Natural killer cell treated with Interleukin-12 subunit alpha and Interleukin-12 subunit beta and Interleukin-15 and Interleukin-18, amount 100 ng/mL, for 72 hours (primary cell): ENCODE measurements around the gene PCSK5. TPM values are rescaled to one million over a fixed set of nuclear protein-coding genes. Genes with fewer than 3 reads are reported as not detected.

ENCODE experiments used
- ATAC-seq, 2 donors: fragments of 150-1000 bp; cut with Tn5 transposase in 1 of 2; sonication (Bioruptor Pico), chemical (Tn5 transposase) in 1 of 2; 2 replicates each; pipeline ENCODE4 v1.10.0; 2021
- DNase-seq: peaks from one replicate; pipeline ENCODE4 v3.0.0; 2022; ENCODE audit warnings: low spot score
- H3K27ac Mint-ChIP-seq, 2 donors: 1 replicate in 1 of 2; 2 replicates in 1 of 2; pipeline ENCODE4 v1.8.0; 2022; ENCODE audit warnings: mixed read lengths in 2 of 2, mild to moderate bottlenecking in 1 of 2, moderate library complexity in 1 of 2
- H3K27me3 Mint-ChIP-seq, 2 donors: 1 replicate in 1 of 2; 2 replicates in 1 of 2; pipeline ENCODE4 v1.8.0; 2022; ENCODE audit warnings: mixed read lengths in 2 of 2
- H3K36me3 Mint-ChIP-seq: one replicate; pipeline ENCODE4 v1.8.0; 2022; ENCODE audit warnings: mixed read lengths
- H3K4me1 Mint-ChIP-seq, 2 donors: 1 replicate in 1 of 2; 2 replicates in 1 of 2; pipeline ENCODE4 v1.8.0; 2022; ENCODE audit warnings: low read depth in 2 of 2, mixed read lengths in 2 of 2, mild to moderate bottlenecking in 1 of 2
- H3K4me3 Mint-ChIP-seq: one replicate; pipeline ENCODE4 v1.8.0; 2022; ENCODE audit warnings: mixed read lengths
- H3K9me3 Mint-ChIP-seq: 2 replicates; pipeline ENCODE4 v1.8.0; 2022; ENCODE audit warnings: mixed read lengths
- total RNA-seq, 2 donors: library from RNA; stranded (reverse); gene quantifications; one replicate each; pipeline ENCODE4 v1.2.3, GENCODE V29; 2022

Gene PCSK5
- total RNA-seq, 2 donors from 2014 or later = 1.7 to 9.9 TPM

DNA sequence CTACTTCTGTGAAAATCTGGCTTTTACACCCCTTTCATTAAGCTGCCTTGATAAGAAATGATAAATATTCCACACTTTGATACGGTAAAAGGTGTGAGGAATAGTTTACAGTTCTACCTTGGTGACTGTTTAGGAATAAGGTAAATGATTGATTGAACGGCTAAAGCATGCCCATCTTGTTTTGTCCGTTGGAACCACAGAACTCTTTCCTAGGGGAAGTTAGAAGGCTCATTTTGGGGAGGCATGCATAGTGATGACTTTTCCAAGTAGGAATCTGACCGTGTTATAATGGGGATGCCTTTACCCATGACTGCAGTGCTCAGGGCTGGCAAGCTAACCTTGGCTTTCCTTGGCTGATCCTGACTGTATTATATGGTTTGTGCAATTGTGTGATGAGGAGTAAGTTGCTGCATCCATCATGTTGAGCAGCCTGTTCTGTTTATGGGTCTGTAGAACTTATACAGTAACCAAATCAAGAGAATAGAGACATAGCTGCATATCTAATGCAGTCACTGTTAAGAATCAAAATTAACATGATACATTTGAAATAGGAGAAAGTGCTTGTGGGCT lies 24.5 kb downstream of the PCSK5 start:
- no peaks in the 10 kb centered on the region for H3K9me3 Mint-ChIP-seq
- no peak for DNase-seq
- H3K4me3 Mint-ChIP-seq = no peak overlapping the region
- ATAC-seq = no peak
- peaks cover 10 to 16% of the 10 kb centered on the region in 2 donors for H3K27me3 Mint-ChIP-seq
- no peak overlapping the region for H3K27ac Mint-ChIP-seq
- peaks cover 0 to 4% of the 10 kb centered on the region in 2 donors for H3K4me1 Mint-ChIP-seq
- no peaks in the 10 kb centered on the region for H3K36me3 Mint-ChIP-seq

- ATAC-seq = no peak
Measured at GRCh38 chr9:75918154-75918553, 27.7 kb downstream of the PCSK5 start.

DNA sequence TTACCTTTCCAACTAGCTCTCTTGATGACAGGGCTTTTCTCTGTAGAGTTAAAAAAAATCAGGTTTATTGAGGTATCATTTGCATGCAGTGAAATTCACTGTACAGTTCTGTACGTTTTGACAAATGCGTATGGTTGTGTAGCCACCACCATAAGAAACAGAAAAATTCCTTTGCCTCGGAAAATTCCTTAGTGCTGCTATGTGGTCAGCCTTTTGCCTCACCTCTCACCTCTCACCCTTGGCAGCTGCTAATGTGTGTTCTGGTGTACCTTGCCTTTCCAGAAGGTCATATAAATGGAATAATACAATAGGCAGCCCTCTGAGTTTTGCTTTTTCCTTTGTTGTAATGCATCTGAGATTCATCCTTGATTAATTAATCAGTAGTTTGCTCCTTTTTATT lies 28.4 kb downstream of the PCSK5 start:
- Mint-ChIP-seq H3K4me1 (peaks cover 0 to 4% of the 10 kb centered on the region in 2 donors), H3K27me3 (peaks cover 10 to 14% of the 10 kb centered on the region in 2 donors), H3K36me3 (no peaks in the 10 kb centered on the region), H3K9me3 (no peaks in the 10 kb centered on the region), H3K27ac (no peak overlapping the region), H3K4me3 (no peak overlapping the region)
- DNase-seq (no peak), ATAC-seq (no peak)

More at GRCh38 chr9:75918154-75918553, 27.7 kb downstream of the PCSK5 start:
- Mint-ChIP-seq H3K9me3 (no peaks in the 10 kb centered on the region), H3K27me3 (peaks cover 7 to 11% of the 10 kb centered on the region in 2 donors), H3K36me3 (no peaks in the 10 kb centered on the region), H3K4me3 (no peak overlapping the region), H3K4me1 (peaks cover 0 to 4% of the 10 kb centered on the region in 2 donors), H3K27ac (no peak overlapping the region)
- DNase-seq = no peak

DNA sequence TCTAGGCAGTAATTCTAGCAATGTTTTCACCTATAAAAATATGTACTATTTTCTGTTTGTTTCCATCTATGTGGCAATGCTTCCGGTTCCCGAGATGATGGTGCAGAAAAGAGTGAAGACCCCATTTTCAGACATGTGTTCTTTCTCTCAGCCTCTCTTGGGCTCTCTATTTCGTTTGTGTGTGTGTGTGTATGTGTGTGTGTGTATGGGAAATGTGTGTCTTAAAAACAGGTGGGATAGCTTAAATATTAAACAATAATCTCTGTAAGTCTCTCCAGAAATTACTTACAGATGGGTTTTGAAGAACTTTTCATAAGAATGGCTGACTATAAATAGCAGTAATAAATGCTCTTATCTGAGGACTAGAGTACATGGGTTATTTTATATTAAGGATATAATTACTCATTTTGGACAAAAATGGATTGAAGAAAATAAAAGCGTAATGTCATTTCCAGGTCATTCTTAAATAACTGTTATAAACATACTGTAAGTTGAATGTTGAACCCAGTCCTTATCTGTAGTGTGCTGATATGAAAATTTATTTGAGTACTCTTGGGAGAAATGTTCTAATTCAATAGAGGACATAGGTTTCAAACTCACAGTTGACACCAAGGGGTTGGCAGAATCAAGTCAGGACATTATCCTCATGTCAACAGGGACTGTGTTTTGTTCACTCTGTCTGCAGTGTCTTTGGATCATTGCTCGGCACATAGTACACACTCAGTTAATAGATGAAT lies 31.1 kb downstream of the PCSK5 start:
- H3K27ac Mint-ChIP-seq = no peak overlapping the region
- no peak for ATAC-seq
- H3K4me1 Mint-ChIP-seq = peaks cover 0 to under 1% of the 10 kb centered on the region in 2 donors

GRCh38 chr9:75926385-75926784 lies 35.9 kb downstream of the PCSK5 start:
- DNase-seq = no peak
- no peak for ATAC-seq
- Mint-ChIP-seq H3K9me3 (no peaks in the 10 kb centered on the region), H3K4me3 (no peak overlapping the region), H3K27ac (no peak overlapping the region), H3K4me1 (peaks cover 0 to 3% of the 10 kb centered on the region in 2 donors), H3K36me3 (no peaks in the 10 kb centered on the region), H3K27me3 (peaks cover 11 to 13% of the 10 kb centered on the region in 2 donors)

More for the DNA sequence above, 31.1 kb downstream of the PCSK5 start:
- peaks cover 9 to 14% of the 10 kb centered on the region in 2 donors for H3K27me3 Mint-ChIP-seq
- H3K36me3 Mint-ChIP-seq = no peaks in the 10 kb centered on the region
- no peak for DNase-seq
- H3K9me3 Mint-ChIP-seq = no peaks in the 10 kb centered on the region
- H3K4me3 Mint-ChIP-seq = no peak overlapping the region

GRCh38 chr9:75927356-75927755 lies 36.9 kb downstream of the PCSK5 start:
- no peak overlapping the region for H3K27ac Mint-ChIP-seq
- H3K36me3 Mint-ChIP-seq = no peaks in the 10 kb centered on the region
- no peaks in the 10 kb centered on the region for H3K9me3 Mint-ChIP-seq
- H3K27me3 Mint-ChIP-seq = peaks cover 8 to 13% of the 10 kb centered on the region in 2 donors
- ATAC-seq = no peak
- DNase-seq = no peak
- no peak overlapping the region for H3K4me3 Mint-ChIP-seq
- H3K4me1 Mint-ChIP-seq = peaks cover 0 to 3% of the 10 kb centered on the region in 2 donors

DNA sequence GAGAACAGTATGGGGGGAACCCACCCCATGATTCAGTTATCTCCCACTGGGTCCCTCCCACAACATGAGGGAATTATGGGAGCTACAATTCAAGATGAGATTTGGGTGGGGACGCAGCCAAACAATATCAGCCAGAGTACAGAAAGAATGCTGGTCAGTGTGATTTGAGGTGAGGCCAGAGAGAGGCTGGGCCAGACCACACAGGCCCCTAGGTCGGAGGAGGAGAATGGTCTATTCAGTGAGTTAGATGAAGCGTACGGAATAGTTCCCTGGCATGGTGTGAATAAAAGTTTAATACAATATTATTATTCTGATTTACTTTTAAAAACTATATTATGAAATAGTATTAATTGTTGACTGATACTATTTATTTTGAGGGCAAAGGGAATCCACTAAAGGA lies 39.7 kb downstream of the PCSK5 start:
- peaks cover 2 to 4% of the 10 kb centered on the region in 2 donors for H3K27me3 Mint-ChIP-seq
- H3K27ac Mint-ChIP-seq = no peak overlapping the region
- DNase-seq (no peak), ATAC-seq (no peak)
- no peaks in the 10 kb centered on the region for H3K9me3 Mint-ChIP-seq
- peaks cover 0 to 3% of the 10 kb centered on the region in 2 donors for H3K4me1 Mint-ChIP-seq
- H3K4me3 Mint-ChIP-seq = no peak overlapping the region
- H3K36me3 Mint-ChIP-seq = no peaks in the 10 kb centered on the region

DNA sequence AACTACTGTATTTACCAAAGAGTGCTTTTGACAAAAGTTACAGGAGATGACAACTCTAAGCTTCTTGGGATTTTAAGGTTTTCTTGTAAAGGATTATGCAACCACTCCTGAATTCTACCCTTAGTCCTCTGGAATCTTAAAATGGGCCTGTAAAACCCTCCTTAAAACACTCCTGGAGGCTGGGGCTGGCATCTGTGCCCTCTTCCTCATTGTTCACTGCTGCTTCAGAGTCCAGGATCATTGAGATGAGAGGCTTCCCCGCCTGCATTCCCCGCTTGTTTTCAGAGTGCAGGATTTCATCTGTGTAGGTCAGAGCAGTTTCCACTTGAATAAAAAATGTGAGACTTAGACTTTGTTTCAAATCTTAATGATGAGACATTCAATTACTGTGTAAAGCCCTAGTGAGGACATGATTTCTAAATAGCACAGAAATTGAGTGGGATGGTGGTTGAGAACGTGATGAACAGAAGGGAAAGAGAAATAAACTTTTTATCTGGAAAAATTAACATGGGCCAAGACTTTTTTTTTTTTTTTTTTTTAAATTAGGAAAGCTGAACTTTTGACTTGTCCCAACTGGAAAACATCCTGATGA lies 40.4 kb downstream of the PCSK5 start:
- Mint-ChIP-seq H3K4me3 (no peak overlapping the region), H3K4me1 (peaks cover 0 to 3% of the 10 kb centered on the region in 2 donors), H3K27ac (no peak overlapping the region), H3K36me3 (no peaks in the 10 kb centered on the region), H3K27me3 (peaks cover 0 to 2% of the 10 kb centered on the region in 2 donors), H3K9me3 (no peaks in the 10 kb centered on the region)
- no peak for DNase-seq
- ATAC-seq = no peak

GRCh38 chr9:75933982-75934381 lies 43.5 kb downstream of the PCSK5 start:
- DNase-seq (no peak), ATAC-seq (no peak)
- Mint-ChIP-seq H3K27me3 (peaks cover 5 to 7% of the 10 kb centered on the region in 2 donors), H3K27ac (no peak overlapping the region), H3K4me1 (peaks cover 6 to 8% of the 10 kb centered on the region in 2 donors), H3K4me3 (no peak overlapping the region), H3K9me3 (no peaks in the 10 kb centered on the region), H3K36me3 (no peaks in the 10 kb centered on the region)

DNA sequence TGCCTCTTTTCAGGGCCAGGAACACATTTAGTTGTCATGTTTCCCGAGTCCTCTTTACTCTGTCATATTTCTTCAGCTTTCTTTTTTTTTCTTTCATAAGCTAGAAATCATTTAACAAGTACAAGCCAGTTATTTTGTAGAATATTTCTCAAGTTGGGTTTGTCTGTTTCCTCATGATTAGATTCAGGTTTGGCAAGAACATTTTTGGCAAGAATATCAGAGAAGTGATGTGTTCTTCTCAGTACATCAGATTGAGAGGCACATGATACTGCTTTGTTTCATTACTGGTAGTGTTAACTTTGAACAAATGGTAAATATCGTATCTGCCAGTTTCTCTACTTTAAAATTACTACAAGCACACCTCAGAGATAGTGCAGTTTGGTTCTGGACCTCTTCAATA lies 45.1 kb downstream of the PCSK5 start:
- Mint-ChIP-seq H3K27ac (no peak overlapping the region), H3K4me3 (no peak overlapping the region), H3K36me3 (no peaks in the 10 kb centered on the region), H3K27me3 (peaks cover 5 to 7% of the 10 kb centered on the region in 2 donors), H3K4me1 (peaks cover 5 to 6% of the 10 kb centered on the region in 2 donors), H3K9me3 (no peaks in the 10 kb centered on the region)
- DNase-seq = no peak
- no peak for ATAC-seq

DNA sequence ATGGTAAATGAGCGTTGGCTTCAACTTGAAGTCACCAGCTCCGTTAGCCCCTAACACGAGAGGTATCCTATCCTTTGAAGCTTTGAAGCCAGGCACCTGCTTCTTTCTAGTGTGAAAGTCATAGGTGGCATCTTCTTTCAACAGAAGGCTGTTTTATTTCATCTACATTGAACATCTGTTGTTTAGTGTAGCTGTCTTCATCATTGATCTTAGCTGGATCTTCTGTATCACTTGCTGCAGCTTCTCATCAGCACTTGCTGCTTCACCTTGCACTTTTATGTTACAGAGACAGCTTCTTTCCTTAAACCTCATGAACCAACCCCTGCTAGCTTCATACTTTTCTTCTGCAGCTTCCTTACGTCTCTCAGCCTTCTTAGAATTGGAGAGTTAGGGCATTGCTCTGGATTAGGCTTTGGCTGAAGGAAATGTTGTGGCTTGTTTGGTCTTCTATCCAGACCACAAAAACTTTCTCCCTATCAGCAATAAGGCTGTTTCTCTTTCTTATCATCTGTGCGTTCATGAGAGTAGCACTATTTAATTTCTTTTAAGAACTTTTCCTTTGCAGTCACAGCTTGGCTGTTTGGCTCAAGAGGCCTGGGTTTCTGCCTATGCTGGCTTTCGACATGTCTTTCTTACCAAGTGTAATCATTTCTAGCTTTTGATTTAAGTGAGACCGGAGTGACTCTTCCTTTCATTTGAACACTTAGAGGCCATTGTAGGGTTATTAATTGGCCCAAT lies 47.2 kb downstream of the PCSK5 start:
- Mint-ChIP-seq H3K36me3 (no peaks in the 10 kb centered on the region), H3K4me1 (peaks cover 5 to 6% of the 10 kb centered on the region in 2 donors), H3K9me3 (no peaks in the 10 kb centered on the region), H3K27ac (no peak overlapping the region), H3K4me3 (no peak overlapping the region), H3K27me3 (peaks cover 3 to 7% of the 10 kb centered on the region in 2 donors)
- no peak for ATAC-seq
- no peak for DNase-seq

DNA sequence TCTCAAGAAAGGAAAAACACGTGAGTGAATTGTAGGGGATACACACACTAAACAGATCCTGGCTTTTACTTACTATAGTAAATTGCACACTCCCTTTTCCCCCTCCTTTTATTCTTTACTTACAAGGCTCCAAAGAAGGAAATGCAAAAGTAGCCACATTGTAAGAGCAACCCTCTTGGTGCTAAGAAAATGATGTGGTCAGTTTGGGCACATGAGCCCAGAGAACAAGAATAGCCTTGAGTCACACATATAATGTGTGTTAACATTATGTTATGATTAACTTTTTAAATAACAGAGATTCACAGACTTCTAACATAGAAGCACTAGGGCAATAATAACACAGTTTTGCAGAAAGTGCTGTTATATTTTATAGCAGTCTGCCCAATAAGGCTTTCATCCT lies 48.5 kb downstream of the PCSK5 start:
- no peaks in the 10 kb centered on the region for H3K36me3 Mint-ChIP-seq
- H3K4me1 Mint-ChIP-seq = peaks cover 5 to 6% of the 10 kb centered on the region in 2 donors
- DNase-seq (no peak), ATAC-seq (no peak)
- H3K4me3 Mint-ChIP-seq = no peak overlapping the region
- peaks cover 3 to 7% of the 10 kb centered on the region in 2 donors for H3K27me3 Mint-ChIP-seq
- H3K9me3 Mint-ChIP-seq = no peaks in the 10 kb centered on the region
- H3K27ac Mint-ChIP-seq = no peak overlapping the region

GRCh38 chr9:75939536-75940111 lies 49.2 kb downstream of the PCSK5 start:
- Mint-ChIP-seq H3K4me1 (peaks cover 5 to 6% of the 10 kb centered on the region in 2 donors), H3K4me3 (no peak overlapping the region), H3K27ac (no peak overlapping the region), H3K36me3 (no peaks in the 10 kb centered on the region), H3K9me3 (no peaks in the 10 kb centered on the region), H3K27me3 (peaks cover 3 to 7% of the 10 kb centered on the region in 2 donors)
- ATAC-seq = no peak
- no peak for DNase-seq
